HG02642 (cell line): ENCODE data around the gene ATXN1.
"Not testable (repeated sequence)": the region's sequence is repeated elsewhere in the genome, so short reads cannot be mapped to it uniquely, and the experiment has no call there.

Experiments used
- ATAC-seq: cut with Tn5 transposase; IDR thresholded peaks from one replicate; pipeline ENCODE4 v1.9.1; 2021; ENCODE audit warnings: mild to moderate bottlenecking; ENCODE audit not compliant: unreplicated experiment, poor library complexity

Gene ATXN1

DNA sequence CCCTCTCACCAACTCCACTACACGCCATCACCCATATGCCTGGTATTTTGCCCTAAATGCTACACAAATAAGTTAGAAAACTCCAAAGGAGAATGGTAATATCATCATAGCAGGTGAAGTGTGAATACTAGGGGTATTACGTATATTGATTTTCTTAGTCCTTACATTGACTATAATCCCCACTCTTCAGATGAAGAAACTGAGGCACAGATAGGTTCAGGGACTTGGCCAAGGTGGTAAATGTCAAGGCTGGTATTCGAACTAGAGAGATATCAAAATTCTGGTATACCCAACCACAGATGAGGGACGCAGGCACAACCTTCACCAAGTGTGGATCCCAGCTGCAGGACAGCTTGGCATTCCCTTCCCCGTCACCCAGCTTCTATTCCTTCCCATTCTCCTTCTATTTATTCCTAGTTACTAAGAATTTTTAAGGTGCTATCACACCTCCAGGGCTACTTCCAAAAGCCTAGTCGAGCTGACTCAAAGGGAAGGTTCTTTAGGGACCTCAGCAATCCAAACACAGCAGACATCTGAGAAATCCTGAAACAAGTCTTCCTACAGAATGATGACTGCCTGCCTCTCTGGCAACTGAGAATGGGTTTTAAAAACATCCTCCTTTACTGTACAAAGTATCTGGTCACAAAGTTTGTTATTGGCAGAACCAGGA is 32.6 kb downstream of the ATXN1 start:
- no peak for ATAC-seq

DNA sequence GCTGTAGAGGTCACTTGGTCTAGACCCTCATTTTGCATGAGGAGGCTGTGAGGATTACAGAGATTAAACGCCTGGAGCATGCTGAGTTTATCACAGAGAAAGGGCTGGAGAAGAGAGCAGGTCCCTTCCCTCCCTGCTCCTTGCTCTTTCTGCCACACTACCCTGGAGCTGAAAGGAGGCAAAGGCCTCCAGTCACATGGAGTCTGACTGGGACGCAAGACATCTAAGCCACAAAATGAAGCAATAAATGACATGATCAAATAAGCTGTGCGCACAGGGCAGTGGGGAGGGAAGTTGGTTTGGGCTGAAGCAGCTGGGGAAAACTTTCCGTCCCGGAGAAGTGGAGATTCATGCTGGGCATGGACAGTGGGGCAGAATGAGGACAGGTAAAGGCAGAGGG is 33.3 kb downstream of the ATXN1 start:
- no peak for ATAC-seq

DNA sequence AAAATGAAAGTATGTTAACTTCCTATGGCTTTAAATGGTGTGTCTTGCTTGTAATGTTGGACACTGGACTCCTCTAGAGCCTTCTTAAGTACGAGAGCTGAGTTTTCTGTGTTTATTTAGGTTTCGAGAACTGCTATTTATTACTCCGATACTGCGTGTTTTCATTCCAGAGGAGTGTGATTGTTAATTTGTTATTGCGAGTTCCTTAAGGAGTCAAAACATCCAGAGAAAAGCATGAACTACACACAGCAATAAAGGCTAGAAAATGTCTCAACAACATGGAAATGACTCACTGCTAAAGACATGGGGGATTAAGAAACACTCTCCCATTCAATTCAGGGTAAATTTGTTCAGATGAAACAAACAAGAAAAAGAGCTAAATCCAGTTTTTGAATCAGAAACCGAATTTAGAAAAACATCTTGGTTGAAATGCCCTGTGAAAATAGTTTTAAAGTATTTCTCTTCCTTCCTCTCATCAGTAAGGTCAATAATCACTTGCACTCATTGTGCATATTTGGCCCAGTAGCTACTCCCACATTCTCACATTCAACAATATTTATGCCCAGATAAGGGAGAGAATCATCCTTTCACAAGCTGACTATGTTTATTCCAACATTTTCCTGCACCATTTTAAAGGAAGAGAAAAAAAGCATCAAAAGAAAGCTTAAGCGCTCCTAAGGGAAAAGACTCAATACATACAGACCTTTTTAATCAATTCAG is 36.0 kb downstream of the ATXN1 start:
- no peak for ATAC-seq

DNA sequence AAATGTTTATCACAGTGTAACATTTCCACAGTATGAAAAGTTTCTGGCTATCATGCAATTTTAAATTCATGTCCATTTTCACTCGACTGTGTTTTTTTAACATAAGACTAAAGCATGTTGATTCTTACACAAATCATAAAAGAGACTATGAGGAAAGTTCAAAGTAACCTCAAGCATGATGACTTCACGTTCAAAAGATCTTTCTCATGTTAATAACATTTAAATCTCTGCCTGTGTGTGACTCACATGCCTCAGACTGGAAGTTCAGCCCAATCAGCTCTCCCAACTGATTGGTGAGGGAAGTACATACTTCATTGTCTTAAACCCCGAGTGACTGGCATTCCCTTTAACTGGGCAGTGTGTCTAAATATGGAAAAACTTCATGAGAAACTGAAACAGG is 37.4 kb downstream of the ATXN1 start:
- ATAC-seq = no peak

DNA sequence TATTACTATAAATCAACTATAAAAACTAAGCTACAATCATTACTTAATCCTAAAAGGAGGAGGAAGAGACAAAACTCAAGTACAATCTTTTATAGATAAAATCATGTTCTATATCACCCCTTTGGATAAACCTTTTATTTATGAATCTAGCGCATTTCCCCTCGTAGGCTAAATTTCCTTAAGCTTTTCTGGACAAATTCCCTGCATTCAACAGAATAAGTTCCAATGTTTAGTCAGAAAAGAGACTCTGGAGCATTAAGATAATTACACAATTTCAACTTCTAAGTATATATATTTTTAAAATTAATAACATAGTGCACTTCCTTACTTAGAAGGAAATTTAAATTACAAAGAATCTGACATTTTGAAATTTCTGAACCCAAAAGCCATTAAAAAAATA is 37.9 kb downstream of the ATXN1 start:
- no peak for ATAC-seq

DNA sequence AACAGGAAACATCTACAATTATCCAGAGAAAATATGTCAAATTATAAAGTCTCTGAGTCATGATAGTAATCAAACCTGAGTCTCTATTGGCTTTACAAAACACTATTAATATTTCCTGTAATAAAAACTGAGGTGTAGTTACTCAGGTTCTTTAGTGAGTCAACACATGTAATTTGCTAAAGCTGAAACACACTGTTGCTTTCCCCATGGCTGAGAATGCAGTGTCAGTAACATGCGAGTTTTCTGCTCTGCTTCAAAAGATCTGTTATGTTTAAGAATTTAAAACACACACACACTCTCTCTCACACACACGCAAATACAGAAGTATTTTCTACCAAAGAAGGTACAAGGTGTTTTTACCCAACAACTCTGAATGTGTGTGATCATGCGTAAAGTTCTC is 38.6 kb downstream of the ATXN1 start:
- no peak for ATAC-seq

DNA sequence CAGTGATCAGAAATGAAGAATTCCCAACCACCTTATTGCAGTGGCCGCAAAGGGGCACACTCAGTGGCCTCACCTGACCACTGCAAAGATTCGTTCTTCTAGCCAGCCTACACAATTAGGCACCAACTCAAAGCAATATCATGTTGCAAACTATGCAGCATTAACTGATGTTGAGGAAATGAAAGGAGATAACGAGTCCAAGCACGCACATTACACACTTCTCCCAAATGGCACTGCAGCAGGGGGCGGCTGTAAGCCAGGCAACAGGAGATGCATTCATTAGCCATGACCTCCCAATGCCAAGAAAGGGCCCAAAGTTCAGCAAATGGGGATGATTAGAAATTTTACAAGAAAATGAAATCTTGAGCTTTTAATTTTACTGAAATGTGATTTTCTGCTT is 39.3 kb downstream of the ATXN1 start:
- no peak for ATAC-seq

DNA sequence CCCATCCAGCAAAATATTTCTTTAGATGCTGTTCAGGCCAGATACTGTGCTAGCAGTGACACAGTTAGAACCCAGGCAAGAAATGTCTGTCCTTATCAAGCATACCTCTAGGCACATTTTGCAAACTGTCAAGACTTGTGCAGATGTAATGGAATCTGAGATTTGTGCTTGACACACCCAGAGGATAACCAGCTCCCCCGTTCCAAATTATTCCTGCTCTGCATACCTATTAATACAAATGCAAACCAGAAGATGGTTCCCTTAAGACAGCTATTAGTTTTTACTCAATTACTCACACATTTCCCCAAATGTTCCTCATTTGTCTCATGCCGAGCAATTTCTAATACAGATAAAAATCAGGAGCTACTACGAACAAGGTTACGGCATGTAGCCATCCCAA is 40.4 kb downstream of the ATXN1 start:
- ATAC-seq = no peak

DNA sequence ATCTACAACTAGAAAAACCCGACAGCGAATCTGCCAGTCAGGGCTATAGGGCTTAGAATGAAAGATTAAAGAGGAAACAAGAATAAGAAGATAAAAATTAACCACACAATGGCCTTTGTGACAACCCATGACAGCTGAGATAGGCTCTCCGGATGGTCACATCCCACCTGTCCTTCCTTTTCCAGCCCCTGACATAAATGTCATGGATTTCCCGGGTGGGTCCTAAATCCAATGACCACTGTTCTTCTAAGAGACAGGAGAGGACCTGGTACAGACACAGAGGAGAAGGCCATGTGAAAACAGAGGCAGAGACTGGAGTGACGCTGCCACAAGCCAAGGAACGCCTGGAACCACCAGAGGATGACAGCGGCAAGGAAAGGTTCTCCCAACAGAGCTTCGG is 41.8 kb downstream of the ATXN1 start:
- no peak for ATAC-seq

DNA sequence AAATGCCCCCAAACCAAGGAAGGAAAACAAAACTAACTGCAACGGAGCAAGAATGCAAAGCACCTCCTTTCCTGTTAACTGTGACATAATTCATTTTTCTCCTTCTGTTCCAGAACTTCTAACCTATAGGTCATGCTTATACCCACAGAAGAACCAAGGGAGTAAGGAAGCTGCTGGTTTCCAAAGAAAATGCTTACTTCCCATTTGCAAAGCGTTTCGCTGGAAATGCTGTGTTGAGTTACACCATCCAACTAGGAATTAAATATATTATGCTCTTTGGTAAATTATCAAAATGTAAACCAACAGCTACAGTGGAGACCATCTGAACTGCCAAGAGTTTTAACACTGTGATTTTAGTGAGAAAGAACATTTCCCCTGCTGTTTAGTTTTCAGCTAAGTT is 42.9 kb downstream of the ATXN1 start:
- ATAC-seq = no peak

DNA sequence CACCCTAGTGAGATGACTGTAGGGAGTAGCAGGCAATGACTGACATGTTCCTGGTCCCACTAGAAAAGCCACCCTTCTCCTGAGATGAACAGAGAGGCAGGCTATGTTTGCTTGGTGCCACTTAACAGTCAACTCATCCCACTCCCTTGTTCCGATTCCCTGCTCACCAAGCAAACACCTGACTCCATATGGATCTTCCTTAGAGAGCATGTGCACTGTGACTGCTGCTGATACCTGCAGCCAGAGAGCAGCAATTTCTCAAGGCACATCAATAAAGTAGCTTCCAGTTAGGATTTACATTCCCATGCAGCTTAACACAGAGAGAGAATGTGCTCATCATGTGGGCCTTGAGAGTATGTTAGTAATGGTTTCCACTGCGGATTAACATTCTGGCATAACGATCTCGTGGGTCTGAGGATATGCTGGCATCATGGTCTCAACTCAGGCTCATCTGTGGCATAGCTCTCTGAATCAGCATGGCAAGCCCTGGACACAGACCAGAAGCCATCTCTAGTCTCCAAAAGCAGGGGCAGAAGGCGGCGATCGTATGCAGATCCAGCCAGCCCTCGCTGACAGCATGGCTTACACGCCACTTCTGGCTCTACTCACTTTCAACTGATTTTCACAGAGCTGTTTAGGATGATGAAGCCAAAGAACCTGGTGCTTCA is 43.9 kb downstream of the ATXN1 start:
- no peak for ATAC-seq

DNA sequence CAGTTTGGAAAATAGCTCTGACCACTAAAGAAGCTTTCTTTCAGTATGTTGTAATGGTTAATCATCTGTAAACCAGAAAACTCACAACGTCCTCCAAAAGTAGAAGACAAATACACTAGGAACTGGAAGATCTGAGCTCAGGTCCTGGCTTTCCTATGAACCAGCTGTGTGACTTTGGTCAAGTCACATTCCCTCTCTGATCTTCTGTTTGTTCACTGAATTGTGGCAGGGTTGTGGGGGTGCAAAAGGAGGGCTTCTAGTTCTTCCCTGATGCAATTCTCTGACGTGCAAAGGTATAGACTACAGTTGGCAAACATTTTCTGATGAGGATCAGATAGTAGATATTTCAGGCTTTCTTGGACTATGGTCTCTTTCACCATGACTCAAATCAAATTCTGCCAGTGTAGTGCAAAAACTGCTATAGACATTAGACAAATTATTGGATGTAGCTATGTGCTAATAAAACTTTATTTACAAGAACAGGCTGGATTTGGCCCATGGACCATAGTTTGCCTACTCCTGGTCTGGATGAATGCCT is 44.9 kb downstream of the ATXN1 start:
- ATAC-seq = no peak

DNA sequence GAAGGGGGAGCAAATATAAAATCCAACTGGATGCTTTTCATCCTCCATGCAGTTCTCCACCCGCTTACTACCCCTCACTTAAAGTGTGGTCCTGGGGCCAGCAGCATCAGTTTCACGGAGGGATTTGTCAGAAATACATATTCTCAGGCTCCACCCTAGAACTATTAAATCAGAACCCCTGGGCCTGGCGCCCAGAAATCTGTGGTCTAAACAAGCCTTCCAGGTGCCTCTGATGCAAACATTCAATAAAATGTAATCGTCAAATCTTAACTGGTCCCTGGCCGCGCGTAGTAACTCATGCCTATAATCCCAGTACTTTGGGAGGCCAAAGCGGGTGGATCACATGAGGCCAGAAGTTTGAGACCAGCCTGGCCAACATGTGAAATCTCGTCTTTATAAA is 47.7 kb downstream of the ATXN1 start:
- ATAC-seq = no peak

DNA sequence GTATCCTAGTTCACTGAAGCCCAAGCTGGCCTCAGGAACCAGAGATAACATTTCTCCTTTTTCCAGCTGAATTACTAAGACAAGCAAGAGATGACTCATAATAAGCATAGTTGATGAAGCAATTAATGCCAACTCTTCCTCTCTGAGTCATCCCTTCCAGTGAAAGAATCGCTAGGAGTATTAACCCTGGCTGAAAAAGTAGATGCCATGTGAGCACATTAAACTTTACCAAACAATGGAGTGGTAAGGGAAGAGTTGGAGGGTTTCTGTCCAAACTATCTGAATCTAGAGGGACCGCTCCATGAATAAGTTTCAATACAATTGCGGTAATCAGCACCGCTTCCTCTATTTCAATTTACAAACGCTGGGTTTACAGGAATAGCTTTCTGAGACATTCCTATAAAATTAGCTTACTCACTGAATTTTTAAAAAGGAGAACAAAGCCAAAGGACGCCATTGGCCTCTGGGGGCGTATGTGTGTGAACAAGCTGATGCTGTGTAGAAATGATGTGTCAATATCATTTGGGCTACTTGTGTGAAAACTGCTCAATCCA is 48.3 kb downstream of the ATXN1 start:
- peak; percentile 41 for ATAC-seq

DNA sequence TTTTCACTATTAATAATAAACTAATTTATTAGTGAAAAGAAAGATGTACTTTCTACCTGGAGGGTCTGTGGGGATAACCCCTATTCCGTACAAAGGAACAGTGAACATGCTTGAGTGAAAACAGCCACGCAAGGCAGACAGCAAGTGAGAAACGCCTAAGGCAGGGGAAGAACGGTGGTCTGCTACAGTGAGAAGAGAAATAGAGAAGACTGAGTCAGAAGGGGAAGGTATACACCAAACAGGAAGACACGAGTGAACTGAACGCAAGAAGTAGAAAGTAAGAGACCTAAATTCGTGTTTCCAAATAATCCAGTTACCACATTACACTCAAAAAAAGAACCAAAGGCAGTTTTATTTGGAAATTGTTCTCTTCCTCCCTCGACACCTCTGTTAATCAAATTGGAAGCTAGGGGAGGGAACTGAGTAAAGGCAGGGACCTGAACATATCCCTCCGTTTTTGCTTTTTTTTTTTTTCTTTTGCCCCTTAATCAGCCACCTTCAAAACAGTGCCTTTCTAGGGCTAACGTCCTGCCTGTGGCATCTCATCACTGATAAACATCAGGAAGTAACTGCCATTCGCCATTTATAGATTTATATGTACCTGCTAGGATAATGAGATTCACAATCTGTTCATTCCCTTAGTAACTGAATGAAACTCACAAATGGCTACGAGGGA is 48.9 kb downstream of the ATXN1 start:
- peak; percentile 79 for ATAC-seq

DNA sequence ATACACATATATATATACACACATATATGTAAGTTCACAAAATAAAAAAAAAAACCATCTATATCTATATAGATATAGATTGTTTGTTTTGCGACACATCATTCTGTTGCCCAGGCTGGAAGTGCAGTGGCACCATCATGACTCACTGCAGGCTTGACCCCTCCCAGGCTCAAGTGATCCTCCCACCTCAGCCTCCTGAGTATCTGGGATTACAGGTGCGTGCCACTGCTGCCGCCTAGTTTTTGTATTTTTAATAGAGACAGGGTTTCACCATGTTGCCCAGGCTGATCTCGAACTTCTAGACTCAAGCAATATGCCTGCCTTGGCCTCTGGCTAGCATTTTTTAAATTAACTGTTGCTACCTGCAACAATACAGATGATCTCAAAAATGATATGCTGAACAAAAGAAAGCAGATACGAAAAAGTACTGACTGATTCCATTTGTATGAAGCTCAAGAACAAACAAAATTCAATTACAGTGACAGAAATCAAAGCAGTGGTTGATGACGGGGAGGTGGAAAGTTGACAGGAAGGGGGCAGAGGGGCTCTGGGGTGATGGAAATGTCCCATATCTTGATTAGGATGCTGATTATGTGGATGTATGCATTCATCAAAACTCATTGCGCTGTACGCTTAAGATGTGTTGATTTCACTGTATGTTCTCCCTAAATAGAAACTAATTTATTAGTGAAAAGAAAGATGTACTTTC is 49.6 kb downstream of the ATXN1 start:
- ATAC-seq = peak; percentile 3

DNA sequence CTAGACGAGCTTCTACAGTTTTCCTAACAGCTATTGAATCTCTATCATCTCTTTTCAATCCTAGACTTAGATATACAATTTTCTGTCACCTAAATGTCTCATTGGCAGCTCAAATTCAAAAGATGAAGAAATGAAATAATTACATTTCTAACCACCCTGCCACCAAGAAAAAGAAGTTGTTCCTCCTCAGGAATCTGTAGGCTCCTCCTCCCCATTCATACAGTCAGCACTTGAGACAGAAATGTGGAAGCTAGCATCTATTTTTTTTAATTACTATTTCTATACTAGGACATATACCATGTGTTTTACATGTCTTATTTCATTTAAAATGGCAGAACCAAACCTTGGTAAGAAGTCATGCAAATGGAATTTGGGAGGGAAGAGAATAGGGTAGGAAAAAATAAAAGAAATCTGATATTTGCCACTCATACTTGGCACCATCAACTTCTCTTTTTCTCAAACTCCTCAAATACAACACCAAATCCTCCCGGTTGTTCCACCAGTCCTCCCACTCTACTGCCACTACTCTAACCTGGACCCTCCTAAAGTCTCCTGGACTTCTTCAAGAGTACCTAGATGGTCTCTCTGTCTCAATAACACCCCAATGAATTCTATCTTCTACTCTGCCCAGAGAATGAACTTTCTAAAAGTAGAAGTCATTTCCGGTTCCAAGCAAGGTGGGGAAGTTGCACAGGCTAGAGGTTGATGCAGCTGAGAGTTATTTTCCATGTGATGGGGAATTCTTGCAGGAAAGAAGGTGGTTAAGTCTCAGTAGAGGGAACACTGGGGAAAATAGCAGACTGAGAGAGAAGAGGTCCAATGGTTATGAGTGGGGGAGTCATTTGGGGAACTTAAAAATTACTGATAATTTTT is 54.1 kb downstream of the ATXN1 start:
- ATAC-seq = peak; percentile 50

DNA sequence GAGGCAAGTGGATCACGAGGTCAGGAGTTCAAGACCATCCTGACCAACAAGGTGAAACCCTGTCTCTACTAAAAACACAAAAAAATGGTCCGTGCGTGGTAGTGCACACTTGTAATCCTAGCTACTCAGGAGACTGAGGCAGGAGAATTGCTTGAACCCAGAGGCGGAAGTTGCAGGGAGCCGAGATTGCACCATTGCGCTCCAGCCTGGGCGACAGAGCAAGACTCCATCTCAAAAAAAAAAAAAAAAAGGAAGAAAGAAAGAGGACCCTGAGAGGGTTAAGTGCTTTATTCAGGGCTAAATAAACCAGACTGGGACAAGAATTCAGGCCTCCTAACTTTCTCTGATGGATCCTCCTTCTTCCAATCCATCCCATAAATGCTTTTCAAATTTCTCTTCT is 54.8 kb downstream of the ATXN1 start:
- not testable (repeated sequence) for ATAC-seq

DNA sequence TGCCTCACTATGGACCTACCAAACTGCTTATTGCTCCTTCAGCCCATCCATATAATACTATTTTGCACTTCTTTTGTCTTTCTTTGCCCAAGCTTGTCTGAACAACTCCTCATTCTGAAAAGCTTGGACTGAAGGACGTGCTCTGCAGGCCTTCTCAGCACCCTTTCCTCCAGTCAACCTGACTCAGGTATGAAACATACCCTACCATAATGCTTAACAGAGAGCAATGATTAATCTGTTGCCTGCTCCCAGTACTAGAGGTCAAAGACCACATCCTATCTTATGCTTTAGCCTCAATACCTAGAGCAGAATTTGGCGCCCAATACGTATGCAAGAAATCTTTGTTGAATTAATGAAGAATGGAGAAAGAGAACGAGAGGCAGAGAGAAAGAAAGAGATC is 55.2 kb downstream of the ATXN1 start:
- ATAC-seq = no peak
